ENCODE data around the gene ETV2. TPM values are rescaled to one million over a fixed set of nuclear protein-coding genes. Genes with fewer than 3 reads are reported as not detected.

ETV2 gene
- total RNA-seq, 4 donors from 2014 or later = 1.1 to 1.2 TPM; not detected in 2

GRCh38 chr19:35655600-35655999 is 14.1 kb downstream of the ETV2 start:
- no peak for TF ChIP-seq CTCF (IDR thresholded peaks at IDR 0.05; ENCODE audit: low read depth)

DNA sequence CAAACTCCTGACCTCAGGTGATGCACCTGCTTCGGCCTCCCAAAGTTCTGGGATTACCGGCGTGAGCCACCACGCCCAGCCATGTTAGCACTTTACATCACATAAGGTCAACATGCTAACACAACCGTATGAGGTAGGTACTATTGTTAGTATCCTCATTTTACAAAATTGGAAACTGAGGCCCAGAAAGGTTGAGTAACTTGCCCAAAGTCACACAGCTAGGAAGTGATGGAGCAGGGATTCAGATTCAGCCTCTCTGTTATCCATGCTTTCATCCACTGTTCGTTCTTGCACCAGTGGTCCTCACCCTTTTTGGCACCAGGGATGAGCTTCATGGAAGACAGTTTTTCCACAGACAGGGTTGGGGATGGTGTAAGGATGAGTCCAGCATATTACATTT is 15.2 kb downstream of the ETV2 start:
- no peak for TF ChIP-seq CTCF (IDR thresholded peaks at IDR 0.05; ENCODE audit: low read depth)

DNA sequence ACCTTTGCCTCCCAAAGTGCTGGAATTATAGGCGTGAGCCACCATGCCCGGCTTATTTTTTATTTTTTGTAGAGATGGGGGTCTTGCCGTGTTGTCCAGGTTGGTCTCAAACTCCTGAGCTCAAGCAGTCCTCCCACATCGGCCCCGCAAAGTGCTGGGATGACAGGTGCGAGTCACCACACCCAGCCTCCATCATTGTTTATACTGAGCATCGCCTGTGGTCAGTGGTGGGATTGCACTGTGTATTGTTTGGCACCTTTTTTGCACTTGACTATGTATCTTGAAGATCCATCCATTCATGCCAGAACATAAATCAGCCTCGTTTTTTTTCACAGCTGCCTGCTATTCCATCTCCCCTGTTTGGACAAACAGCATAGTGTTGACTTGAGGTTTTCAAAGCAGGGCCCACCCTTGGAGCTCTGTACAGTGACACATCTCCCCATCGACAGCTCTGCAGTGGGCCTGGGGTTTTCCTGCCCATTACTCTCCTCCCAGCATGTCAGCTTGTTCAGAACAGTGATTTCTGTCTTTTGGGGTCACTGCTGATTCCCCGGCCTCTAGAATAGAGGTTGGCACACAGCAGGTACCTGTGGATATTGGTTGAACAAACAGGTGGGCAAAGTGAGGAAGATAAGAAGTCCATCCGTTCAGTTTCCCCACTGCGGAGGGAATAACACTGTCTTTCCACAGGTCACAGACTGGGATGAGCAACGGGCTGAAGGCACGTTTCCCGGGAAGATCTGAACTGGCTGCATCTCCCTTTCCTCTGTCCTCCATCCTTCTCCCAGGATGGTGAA is 16.6 kb downstream of the ETV2 start:
- no peak for TF ChIP-seq CTCF (IDR thresholded peaks at IDR 0.05; ENCODE audit: low read depth)

DNA sequence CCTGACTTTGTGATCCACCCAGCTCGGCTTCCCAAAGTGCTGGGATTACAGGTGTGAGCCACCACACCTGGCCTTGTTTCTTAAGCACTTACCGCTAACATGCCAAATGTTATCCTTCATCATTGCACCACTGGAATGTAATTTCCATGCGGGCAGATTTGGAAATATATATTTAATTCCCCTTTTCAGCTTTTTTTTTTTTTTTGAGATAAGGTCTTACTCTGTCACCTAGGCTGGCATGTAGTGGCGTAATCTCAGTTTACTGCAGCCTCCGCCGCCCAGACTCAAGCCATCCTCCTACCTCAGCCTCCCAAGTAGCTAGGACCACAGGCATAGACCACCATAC is 20.4 kb downstream of the ETV2 start:
- no peak for TF ChIP-seq CTCF (IDR thresholded peaks at IDR 0.05; ENCODE audit: low read depth)

DNA sequence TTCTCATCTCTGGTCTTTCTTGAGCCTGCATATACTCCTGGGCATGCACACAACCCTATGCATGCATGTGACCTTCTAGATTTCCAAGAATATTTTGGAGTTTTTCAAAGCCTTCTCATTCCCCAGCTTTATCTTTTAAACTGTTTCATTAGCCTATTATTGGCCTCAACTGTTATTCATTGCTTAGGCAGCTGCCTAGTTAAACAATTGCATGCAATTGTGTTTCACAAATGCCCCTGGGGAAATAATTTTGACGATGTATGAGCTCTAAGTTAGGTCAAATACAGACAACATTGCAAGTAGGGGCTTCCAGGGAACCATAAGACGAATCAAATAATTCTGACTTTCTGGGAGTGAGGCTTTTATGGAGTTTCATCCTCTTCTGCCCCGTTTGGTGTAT is 22.4 kb downstream of the ETV2 start:
- TF ChIP-seq CTCF (IDR thresholded peaks at IDR 0.05; ENCODE audit: low read depth) = no peak

- TF ChIP-seq CTCF (IDR thresholded peaks at IDR 0.05; ENCODE audit: low read depth) = no peak
Measured at GRCh38 chr19:35665157-35665556, 23.6 kb downstream of the ETV2 start.

- no peak for TF ChIP-seq CTCF (IDR thresholded peaks at IDR 0.05; ENCODE audit: low read depth)
Measured at GRCh38 chr19:35665604-35666003, 24.1 kb downstream of the ETV2 start.
